Stimulated activated CD8-positive, alpha-beta memory T cell treated with anti-CD3 and anti-CD28 coated beads, Interleukin-4, amount 100 ng/mL, for 4 hours (primary cell): ENCODE measurements around the gene CCDC85C.

ENCODE experiments used
- DNase-seq, 2 donors: peaks; one replicate each; pipeline ENCODE4 v3.0.0-alpha.2; 2020; ENCODE audit warnings: low read depth in 2 of 2, low spot score in 1 of 2

Gene CCDC85C

DNA sequence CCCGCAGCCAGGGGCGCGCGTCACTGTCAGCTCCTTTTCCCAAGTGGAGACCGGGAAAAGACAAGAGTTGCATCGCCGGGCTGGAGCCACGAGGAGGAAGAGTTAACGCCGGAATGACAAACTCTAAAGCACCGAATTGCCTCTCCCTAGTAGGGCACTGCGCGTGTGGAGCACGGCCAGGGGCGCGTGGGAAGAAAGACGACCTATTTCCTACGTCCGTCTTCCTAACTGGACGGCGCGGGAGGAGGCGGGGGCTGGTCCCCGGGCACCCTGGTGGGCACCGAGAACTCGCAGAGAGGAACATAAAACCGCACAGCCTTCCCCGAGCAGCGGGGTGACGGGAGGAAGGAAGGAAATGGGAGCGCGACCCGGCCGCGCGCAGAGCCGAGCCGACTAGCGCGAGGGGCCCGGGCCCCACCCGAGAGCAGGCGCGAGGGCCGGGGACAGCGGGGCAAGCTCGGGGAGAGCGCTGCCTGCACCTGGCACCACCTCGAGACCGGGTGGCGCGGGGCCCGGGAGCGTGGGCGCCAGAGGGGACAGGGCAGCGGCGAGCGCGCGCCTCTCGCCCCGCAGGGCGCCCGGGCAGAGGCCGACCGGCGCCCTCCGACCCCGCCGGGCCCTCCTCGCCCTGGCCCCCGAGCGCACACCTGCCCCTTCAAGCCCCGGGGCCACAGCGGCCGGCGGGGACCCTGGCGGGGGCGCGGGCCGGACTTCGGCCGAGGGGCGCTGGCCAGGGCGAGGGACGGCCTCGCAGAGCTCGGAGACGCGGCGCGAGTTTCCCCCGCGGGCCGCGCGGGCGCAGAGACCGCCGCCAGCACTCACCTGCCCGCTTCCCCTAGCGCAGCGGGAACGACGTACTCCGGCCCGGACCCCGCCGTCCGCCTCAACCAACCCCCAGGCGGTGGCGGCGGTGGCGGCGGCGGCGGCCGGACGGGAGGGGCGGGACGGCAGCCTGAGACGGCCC lies 123.8 kb downstream of the CCDC85C start, which contains the start of gene SETD3:
Gene SETD3, minus strand, starts transcription at position 954 of the 964 bp plus-strand sequence. CDS start 15,054 bp downstream, outside the sequence.
- DNase-seq: no peak

DNA sequence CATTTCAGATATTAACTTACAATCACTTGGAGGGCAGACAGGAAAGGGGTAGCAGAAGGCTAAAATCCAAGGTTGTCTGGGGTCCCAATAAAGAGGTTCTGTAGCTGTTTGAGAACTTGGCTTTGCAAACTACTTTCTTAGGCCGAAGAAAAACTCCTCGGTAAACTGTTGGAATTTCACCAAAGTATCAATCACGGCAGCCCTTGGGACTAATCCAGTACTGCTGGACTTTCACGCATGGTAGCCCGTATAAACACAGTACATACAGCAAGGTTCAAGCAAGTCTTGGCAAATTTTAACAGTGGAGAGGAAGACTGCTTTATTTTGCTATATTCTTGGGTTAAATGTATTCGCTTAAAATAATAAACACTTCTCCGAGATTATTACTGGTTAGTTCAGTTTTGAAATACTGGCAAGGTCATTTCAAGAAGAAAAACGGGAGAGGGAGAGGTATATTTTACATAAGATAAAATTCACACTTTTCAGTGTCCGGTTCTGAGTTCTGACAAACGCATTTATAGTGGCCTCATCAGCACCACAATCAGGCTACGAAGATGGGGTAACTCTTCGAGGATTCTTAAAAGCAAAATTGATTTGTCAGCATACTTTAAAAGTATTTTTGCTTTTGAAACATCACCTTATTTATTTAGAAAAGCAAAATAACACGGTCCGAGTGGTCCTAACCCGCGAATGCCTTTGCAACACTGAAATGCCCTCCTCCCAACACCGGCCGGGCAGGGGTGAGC lies 124.7 kb downstream of the CCDC85C start:
- DNase-seq: no peak

DNA sequence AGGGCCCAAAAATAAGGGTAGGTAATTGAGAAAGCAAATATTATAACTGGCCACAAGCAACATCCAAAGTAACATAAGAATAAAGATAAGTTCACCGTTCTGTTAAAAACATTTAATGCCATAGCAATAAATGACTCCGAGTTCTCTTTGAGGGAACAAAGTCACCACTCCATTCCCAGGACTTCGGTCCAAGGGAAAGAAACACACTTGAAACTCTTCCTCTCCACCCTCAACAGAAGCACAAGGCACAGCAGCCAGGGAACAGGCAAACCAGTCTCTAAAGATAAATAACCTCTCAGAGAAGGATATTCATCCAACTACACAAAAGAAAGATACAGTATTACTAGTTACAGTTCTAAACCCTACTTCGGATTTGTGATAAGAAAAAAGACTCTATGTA lies 125.9 kb downstream of the CCDC85C start:
- DNase-seq: no peak

DNA sequence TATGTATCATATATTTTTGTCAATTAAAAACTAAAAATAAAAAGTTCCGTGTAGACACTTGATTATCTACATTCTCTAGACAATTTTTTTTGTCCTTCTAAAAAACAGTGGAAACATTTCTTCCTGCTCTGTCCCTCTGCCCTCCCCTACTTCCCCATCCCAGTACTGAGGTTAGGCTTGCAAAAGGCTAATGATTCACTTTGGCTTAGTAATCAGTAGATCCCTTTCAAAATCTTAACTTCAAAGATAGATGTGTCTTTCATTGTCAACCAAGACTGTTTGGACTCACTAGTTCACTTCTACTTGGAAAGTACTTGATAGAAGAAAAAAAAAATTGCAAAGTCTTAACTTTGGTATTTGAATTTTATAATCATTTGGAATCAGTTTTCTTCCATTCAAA lies 127.1 kb downstream of the CCDC85C start:
- no peak for DNase-seq

DNA sequence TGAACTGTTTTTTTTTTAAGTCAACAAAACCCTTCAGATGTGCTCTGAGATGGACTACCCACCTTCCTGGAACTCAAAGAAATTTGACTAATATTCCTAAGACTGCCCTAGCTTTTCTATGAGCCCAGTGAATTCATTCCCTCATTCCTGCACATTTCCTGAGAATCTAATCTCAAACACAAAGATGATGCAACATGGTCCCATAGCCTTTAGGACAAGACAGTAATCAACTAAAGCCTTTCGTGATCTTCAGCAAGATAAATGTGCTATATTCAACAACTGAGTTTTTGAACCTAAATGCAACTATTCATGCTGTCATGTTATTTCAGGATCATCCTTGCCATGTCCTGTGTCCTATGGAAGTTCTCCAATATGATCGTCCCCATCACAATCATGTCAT lies 128.3 kb downstream of the CCDC85C start:
- DNase-seq: no peak

DNA sequence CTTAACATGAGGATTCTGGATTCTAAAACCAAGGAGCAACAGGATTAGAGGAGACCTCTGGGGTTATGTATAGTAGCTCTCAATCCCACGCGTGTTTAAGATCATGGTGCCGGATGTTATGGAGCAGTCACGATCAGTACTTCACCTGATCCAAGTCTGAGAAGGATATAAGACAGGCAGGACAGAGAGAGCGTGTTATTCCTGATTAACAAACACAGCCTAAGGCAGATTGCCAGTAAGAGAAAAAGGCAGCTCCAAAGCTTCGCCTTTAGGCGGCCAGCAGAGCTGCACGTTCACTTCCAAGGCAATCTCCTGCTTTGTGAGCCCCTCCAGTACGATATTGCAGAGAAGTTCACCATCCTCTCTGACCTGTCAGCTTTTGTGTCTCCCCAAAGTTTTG lies 128.8 kb downstream of the CCDC85C start:
- DNase-seq: no peak

DNA sequence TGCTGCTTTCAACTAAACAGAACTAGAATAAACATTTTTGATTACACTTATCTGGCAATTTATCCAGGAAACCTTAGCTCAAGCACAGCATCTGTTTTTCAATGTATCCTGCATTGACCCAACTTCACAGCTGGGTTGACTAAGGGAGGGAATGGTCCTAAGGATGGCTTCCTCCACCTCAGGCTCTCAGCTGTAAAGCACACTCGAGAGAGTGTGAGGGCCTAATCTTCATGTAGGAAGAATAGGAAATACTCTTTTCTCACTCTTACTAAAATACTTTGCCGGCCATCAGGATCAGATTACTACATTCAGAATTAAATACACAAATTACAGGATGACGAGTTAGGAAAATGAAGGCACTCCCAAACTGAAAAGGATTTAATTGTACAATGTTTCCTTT lies 130.5 kb downstream of the CCDC85C start:
- no peak for DNase-seq

DNA sequence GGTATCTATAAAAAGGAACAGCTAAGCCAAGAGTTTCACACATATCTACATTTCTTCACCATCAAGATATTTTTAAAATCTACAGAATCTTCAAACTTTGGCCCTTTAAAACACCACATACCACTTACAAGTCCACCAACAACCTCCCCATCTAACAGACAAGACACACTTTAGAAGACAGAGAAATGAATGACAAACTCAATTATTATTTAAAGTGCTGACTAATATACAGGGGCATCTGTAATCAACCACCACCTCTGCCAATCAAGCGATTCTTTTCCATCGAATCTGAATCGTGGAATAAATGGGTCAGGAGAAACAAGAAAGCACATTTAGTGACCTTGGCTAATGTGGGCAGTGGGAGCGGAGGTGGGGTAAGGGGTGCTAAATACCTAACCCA lies 131.1 kb downstream of the CCDC85C start:
- no peak for DNase-seq

DNA sequence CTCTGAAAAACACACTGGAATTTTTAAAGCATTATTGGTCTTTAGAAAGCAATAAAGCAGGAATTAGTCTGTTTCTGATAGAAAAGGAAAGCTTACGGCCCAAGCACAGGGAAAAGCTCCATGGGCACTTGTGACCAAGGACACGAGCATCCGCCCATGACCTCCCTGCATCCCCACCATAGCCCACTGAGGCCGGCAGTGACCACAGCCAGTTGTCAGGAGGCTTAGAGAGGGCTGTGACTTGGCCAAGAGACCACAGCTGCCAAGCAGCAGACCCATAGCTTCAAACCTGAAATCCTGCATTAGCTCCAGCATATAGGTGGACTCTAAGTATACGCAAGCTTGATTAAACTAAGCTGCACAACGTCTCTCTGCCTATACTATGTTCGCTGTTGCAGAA lies 132.3 kb downstream of the CCDC85C start:
- DNase-seq: no peak

DNA sequence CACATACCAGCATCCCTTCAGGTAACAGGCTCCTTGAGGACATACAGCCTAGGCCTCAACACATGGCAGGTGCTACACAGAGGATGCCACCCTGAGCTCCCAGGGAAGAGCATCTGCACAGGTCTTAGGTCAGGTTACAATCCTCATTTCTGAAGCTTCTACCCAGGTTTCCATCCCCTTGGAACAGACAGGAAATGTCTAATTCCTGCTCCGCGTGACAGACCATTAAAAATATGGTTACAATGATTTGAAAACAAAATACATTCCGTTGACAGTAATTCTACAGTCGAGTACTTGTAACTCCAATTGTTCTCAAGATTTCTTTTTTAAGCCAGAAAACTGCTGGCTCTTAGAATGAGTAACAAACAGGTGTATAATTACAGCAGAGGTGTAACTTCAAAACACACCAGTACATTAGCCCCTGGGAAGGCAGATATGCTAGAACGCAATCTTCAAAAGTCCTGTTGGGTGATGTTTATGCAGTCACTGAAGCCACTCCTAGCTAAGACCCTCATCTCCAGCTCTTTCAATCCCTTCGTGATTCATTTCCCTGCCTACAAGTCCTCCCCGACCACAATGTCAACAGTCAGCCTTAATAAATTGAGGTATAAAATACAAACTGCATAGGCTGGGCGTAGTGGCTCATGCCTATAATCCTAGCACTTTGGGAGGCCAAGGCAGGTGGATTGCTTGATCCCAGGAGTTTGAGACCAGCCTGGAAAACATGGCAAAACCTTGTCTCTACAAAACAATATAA lies 135.0 kb downstream of the CCDC85C start:
- no peak for DNase-seq

DNA sequence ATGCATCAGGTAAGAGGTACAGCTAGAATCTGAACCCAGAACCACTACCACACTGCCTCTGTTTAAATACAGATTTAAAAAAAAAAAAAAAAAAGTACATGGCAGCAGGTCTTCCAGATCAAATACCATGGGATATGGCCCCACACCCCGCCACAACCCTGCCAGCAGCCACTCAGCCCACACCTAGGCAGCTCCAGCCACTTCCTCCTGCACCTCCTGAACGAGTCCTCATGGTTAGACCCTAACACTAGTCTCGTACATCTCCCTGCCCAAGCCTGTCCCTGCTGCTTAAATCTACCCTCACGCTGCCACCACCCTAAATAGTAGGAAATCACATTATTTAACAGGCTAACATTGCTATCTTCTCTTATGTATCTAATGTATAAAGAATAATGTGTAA lies 135.9 kb downstream of the CCDC85C start:
- no peak for DNase-seq

DNA sequence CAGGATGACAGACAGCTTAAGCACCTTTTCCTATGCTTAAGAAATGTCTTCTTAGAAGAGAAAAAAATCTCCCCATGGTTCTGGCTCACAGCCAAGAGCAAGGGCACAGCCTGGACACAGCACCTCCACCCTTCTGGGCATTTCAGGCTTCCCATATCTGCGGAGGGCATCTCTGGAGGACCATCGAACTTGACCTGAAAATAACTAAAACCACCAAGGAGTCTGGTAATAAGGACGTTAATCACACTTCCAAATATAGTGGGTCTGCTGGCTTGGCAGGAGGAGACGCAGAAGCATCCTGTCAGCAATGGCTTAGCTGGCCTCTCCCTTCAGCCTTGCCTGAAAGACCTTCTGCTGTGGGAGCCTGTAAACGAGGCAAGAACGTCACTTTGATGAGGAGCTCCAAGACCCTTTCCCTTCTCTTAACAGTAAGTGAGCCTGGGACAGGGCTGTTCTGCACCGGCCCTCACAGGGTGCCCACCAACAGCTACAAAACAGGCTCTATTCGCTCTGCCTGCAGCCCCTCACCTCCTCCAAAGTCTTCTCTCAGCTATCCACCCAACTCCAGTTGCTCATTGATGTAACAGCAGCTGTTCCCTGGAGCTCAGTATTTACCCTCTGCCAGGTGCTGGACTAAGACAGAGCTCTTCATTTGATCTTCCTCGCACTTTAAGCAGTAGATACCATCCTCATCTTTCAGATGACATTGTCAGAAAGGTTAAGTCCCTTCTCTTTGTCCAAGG lies 136.5 kb downstream of the CCDC85C start:
- no peak for DNase-seq

DNA sequence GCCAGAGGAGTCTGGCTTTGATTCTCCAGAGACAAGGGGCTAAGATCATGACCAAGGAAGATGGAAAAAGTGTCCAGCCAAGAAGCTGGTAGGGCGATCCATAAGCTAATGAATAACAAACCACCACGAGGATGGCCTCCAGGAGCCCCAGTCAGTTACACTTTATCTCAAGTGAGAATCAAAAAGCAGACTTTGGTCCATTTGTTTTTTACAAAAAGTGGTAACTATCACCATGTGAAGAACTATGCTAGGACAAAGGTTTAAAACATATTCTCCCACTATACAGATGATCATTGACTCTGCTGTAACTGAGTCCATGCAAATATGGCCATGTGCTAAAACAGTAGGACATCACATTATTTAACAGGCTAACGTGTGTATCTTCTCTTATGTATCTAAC lies 137.2 kb downstream of the CCDC85C start:
- no peak for DNase-seq

DNA sequence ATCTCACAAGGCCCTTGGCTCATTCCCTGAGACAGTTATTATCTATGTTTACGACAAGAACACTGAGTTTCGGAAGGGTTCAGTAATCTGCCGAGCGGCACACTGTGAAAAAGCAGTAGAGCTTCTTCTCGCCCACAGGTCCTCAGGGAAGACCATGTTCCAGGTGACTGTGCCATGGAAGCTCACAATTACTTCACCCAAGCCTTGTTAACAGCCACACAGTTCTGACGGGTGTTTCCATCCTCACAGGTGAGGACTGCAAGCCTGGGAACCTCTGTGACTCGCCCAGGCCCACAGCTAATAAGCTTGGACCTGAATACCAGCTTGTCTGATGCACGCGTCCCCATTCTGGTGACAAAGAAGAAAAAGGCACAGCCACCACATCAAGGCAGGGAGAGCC lies 138.7 kb downstream of the CCDC85C start:
- DNase-seq: no peak

DNA sequence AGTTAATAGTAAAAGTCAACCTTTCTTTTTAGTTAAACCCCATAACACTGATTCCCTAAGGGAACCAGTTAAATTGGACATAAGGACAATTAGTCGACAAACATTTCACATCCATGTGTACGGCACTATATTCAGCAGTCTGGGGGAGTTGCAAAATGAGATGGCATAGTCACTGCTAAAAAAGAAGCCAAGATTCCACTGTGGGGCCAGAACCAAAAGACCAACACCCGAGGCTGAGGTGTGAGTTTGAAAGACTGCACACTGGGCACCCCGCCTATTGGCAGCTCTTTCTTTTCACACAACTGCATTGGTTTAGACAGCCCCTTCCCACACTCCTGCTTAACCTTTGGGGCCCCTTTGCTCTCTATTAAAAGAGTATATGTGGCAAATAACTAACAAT lies 140.0 kb downstream of the CCDC85C start:
- no peak for DNase-seq

DNA sequence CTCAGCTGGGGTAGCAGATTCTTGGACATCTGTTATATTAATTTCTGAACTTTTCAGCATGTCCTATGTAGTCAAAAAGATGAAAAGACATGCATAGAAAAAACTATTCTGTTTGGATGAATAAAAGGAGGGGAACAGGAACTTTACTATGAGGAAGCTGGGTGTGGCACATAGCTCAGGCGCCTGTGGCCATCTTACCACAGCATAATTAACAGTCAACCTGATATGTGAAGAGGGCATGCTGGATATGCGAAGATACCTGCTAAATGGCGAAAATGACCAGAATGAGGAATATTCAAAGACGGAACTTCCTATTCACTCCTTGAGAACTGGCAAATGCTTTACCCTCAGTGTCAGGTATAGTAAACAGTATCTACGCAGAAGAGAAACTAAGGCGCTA lies 141.8 kb downstream of the CCDC85C start:
- no peak for DNase-seq

DNA sequence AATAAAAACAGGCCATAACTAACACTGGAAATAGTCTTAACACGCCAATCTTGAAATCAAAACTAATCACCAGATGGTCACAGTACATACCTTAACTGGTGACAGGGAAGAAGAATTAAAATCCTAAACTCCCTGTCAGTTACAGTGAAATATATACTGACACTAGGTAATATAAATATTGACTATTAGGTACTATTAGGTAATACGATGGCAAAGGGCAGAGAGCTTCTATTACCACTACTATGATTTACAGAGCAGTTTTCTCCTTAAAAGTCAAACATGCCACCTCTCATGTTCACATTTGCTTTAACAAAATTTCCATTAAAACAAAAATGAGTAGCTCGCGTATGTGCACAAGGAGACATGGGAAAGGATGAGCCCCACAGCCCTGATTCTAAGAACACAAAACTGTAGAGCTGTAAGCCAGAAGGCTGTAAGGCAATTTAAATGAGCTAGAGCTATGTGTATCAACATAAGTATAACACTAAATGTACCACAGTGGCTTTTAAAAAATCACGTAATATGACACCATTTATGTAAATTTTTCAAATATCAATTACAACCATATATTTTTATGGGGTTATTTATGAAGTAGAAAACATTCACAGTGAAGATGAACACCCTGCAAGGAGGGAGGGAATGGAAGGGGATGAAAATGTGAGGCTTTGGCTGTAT lies 142.5 kb downstream of the CCDC85C start:
- no peak for DNase-seq

DNA sequence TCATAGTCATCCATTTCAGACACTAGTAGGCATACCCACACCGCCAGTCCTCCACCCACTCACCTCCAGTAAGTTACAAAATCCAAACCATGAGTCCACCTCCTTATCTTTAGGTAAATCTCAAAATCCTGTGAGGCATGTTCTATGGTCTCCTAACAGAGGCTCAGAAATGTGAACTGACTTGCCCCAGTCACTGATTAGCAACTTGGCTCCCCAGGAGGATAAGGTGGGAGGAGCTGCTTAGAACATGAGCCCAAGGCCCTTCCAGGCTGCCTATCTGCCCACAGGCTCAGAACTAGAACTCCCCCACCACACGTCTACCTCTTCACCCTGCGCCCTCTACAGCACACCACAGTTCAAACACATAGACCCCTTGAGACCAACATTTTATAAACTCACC lies 143.2 kb downstream of the CCDC85C start:
- no peak for DNase-seq

DNA sequence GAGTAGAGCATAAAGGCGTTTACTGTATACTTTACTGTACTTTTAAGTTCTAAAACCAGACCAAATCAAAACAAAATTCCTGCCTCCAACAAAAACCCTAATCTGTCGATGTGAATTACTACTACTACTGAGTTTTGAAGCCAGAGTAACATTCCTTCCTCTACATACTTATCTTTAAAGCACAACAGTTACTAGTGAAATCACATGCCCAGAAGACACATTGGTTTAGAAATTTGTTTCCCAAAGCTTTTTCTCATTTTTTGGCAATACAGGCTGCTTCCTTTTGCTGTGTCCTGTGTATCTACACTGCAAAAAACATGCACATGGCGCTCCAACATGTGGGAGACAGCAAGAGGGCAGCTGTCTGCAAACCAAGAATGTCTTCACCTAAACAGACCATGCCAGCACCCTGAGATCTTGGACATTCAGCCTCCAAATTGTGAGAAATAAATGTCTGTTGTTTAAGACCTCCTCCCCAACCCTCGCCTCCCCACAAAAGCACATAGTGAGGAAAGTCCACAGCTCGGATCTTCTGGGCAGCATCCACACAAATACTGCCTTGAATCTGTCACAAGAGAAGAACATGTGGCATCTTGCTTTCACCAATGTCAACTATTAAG lies 144.4 kb downstream of the CCDC85C start:
- no peak for DNase-seq

DNA sequence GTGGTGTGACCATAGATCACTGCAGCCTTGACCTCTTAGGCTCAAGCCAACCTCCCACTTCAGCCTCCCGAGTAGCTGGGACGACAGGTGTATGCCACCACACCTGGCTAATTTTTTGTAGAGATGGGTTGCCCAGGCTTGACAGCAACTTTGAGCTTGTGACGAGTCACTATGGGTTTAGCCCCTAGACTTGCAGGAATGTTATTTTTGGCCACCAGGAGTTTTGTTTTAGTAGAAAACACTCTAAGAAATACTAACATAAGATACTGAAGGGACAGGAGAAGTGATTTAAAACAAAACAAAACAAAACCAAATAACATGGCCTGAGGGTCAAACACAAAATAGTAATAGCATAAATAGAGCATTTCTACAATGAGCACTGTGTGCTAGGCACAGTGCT lies 149.8 kb downstream of the CCDC85C start:
- no peak for DNase-seq
